Testis (tissue), 3 donors: Measurements from ENCODE around the gene POU6F2. TPM values are rescaled to one million over a fixed set of nuclear protein-coding genes. Genes with fewer than 3 reads are reported as not detected.
"Not testable (repeated sequence)": the region's sequence is repeated elsewhere in the genome, so short reads cannot be mapped to it uniquely, and the experiment has no call there.

ENCODE experiments used
- DNase-seq: peaks from one replicate; pipeline ENCODE4 v3.0.0-alpha.2; 2019
- H3K27ac ChIP-seq, 2 donors: fragments of 200-600 bp; sonication (generic); one replicate each; pipeline ENCODE4 v1.5.1; 2019
- H3K27me3 ChIP-seq: fragments of 200-600 bp; sonication (generic); one replicate; pipeline ENCODE4 v1.5.1; 2019
- H3K36me3 ChIP-seq: fragments of 200-600 bp; sonication (generic); one replicate; pipeline ENCODE4 v1.5.1; 2017; ENCODE audit warnings: low read depth; ENCODE audit errors: missing control alignments
- H3K4me1 ChIP-seq: fragments of 200-600 bp; sonication (generic); one replicate; pipeline ENCODE4 v1.5.1; 2019
- H3K4me3 ChIP-seq, 2 donors: fragments of 200-600 bp; sonication (generic); one replicate each; pipeline ENCODE4 v1.5.1; 2017 to 2019
- H3K9me3 ChIP-seq: fragments of 200-600 bp; sonication (generic); one replicate; pipeline ENCODE4 v1.5.1; 2017
- POLR2A ChIP-seq: fragments of 450-650 bp; IDR thresholded peaks from one replicate; pipeline ENCODE4 v1.6.1; 2017; ENCODE audit warnings: antibody characterized with exemption, mild to moderate bottlenecking, moderate library complexity
- WGBS, 2 donors: methylation state at CpG; one replicate each; pipeline ENCODE4 v1.1.5; 2018; 5-methylcytosine and 5-hydroxymethylcytosine counted together
- intact Hi-C: fragments of 100-400 bp; cut with DNase I; formaldehyde crosslinking; loops from one replicate; pipeline ENCODE4 v1.15.1; 2023; ENCODE audit warnings: low total_unique reads
- polyA plus RNA-seq: library from polyadenylated mRNA; stranded (reverse); fragments of 350-450 nt; fragmentation: Illumina TruSeq; extraction: RNeasy Lipid Tissue Mini Kit (QIAGEN cat#74804); gene quantifications from one replicate; pipeline ENCODE4 v1.2.3, GENCODE V29; 2014; ENCODE audit warnings: low read depth, low replicate concordance; ENCODE audit not compliant: insufficient read depth
- total RNA-seq, 2 donors: library from RNA; depleted of rRNA; stranded (reverse); fragments of >200 nt; gene quantifications; one replicate each; pipeline ENCODE4 v1.2.3, GENCODE V29; 2016
- TF ChIP-seq, protein P1 (sequence below), 3 experiments: fragments of 450-650 bp in 2 of 3; fragments of 200-600 bp in 1 of 3; sonication (generic) in 1 of 3; IDR thresholded peaks; one replicate each; pipeline ENCODE4 v1.5.1; 2016 to 2019; ENCODE audit warnings: antibody characterized with exemption in 3 of 3, mild to moderate bottlenecking in 2 of 3, moderate library complexity in 1 of 3

POU6F2 gene
- total and polyA plus RNA-seq, 3 donors from 2014 or later = 1.3 to 3.4 (median 1.7) TPM

DNA sequence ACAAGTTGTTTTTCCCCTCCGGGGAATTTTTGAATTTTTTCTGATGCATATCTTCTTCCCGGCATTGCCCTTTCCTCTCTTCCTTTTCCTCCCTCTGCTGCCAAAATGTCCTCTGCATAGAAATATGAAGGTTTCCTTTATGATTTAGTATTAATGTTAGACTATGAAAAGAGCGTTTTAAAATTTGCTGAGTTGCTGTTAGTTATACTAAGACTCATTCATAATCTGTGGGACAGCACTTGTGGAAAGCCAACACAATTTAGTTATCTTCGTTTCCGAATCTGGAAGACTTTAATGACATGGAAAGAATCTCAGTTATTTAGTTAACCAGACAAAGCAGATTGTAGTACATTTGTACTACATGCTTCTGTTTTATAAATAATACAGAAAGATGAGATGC, 25.0 kb downstream of the POU6F2 start:
- 76 to 80% methylated on average over 5 of the region's 5 CpGs for WGBS, 2 donors
- Histone ChIP-seq H3K27me3 (no peaks in the 10 kb centered on the region), H3K9me3 (no peaks in the 10 kb centered on the region)

DNA sequence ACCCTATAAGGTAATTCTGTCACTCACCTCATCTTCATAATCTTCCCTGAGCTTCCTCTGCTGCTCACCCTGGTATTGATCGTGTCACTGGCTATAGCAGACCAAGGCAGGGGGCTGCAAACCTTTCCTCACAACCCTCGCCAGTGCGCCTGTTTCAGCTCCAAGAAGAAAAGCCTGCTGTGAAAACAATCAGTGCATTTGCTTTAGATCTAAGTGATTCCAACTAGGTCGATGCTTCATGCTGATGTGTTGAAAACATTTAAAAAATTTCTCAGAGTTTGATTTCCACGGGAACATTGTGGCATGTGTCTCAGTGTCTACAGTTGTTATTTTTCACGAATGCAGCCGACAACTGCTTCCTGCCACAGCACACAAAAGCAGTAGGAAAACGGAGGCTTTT, 27.3 kb downstream of the POU6F2 start:
- Histone ChIP-seq H3K9me3 (no peaks in the 10 kb centered on the region), H3K27me3 (no peaks in the 10 kb centered on the region), H3K4me3 (no peak overlapping the region), H3K27ac (no peak overlapping the region), H3K4me1 (no peaks in the 10 kb centered on the region), H3K36me3 (no peaks in the 10 kb centered on the region)
- WGBS, 2 donors = 68 to 71% methylated on average over 8 of the region's 8 CpGs
- DNase-seq = no peak
- intact Hi-C loops = no loop called here
- no peak for TF ChIP-seq POLR2A
- TF ChIP-seq, protein P1, sequence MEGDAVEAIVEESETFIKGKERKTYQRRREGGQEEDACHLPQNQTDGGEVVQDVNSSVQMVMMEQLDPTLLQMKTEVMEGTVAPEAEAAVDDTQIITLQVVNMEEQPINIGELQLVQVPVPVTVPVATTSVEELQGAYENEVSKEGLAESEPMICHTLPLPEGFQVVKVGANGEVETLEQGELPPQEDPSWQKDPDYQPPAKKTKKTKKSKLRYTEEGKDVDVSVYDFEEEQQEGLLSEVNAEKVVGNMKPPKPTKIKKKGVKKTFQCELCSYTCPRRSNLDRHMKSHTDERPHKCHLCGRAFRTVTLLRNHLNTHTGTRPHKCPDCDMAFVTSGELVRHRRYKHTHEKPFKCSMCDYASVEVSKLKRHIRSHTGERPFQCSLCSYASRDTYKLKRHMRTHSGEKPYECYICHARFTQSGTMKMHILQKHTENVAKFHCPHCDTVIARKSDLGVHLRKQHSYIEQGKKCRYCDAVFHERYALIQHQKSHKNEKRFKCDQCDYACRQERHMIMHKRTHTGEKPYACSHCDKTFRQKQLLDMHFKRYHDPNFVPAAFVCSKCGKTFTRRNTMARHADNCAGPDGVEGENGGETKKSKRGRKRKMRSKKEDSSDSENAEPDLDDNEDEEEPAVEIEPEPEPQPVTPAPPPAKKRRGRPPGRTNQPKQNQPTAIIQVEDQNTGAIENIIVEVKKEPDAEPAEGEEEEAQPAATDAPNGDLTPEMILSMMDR (IDR thresholded peaks at IDR 0.05) = no peak

More for the DNA sequence above, 25.0 kb downstream of the POU6F2 start:
- Histone ChIP-seq H3K27ac (no peak overlapping the region), H3K4me3 (no peak overlapping the region), H3K4me1 (no peaks in the 10 kb centered on the region), H3K36me3 (no peaks in the 10 kb centered on the region)
- no peak for DNase-seq
- no peak for TF ChIP-seq POLR2A
- TF ChIP-seq, protein P1 (IDR thresholded peaks at IDR 0.05) = no peak
- intact Hi-C loops = no loop called here

DNA sequence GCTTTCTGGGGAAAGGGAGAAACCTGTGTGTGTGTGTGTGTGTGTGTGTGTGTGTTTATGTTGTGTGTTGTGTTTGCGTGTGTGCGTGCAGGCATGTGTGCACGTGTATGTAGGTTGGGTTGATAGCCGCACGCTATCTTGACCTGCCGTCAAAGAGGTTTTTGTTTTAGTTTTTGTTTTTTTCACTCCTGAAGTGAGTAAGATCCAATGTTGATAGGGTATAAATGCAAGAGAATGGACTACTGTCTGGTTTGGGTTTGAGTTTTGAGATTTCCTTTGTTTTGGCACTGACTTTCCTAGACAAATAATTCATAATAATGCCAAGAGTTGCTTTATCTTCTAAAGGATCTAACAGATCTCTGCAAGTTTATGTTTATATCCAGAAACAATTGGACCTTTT, 27.8 kb downstream of the POU6F2 start:
- intact Hi-C loops = no loop called here
- 73 to 88% methylated on average over 6 of the region's 6 CpGs for WGBS, 2 donors
- no peaks in the 10 kb centered on the region for H3K27me3 ChIP-seq

DNA sequence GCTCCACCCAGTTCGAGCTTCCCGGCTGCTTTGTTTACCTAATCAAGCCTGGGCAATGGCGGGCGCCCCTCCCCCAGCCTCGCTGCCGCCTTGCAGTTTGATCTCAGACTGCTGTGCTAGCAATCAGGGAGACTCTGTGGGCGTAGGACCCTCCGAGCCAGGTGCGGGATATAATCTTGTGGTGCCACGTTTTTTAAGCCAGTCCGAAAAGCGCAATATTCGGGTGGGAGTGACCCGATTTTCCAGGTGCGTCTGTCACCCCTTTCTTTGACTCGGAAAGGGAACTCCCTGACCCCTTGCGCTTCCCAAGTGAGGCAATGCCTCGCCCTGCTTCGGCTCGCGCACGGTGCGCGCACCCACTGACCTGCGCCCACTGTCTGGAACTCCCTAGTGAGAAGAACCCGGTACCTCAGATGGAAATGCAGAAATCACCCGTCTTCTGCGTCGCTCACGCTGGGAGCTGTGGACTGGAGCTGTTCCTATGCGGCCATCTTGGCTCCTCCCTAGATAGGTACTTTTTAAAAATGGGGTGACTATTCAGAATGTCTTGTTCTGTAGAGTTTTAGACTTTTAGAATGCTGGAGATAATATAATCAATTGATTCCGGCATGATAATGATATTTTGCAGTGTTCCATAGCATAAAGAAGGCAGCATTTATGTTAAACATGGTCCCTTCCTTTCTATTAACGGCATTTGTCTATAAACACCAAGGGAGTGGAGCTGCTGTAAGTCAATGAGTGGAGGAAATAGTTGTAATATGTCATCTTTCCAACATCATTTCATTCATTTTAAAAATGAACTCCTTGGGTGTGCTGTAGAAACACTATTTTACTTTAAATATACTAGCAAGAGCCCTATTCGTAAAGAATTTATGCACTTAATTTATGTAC, 35.6 kb downstream of the POU6F2 start:
- H3K4me3 ChIP-seq, intact Hi-C loops, H3K9me3 ChIP-seq, H3K4me1 ChIP-seq, H3K27ac ChIP-seq, DNase-seq, H3K27me3 ChIP-seq, H3K36me3 ChIP-seq: not testable (repeated sequence)
- 72 to 74% methylated on average over 33 to 34 of the region's 34 CpGs for WGBS, 2 donors

More for the DNA sequence above, 27.8 kb downstream of the POU6F2 start:
- DNase-seq = no peak
- no peaks in the 10 kb centered on the region for H3K9me3 ChIP-seq
- no peaks in the 10 kb centered on the region for H3K4me1 ChIP-seq
- TF ChIP-seq, protein P1 (IDR thresholded peaks at IDR 0.05) = no peak
- TF ChIP-seq POLR2A = no peak
- H3K27ac ChIP-seq = no peak overlapping the region
- no peaks in the 10 kb centered on the region for H3K36me3 ChIP-seq
- H3K4me3 ChIP-seq = no peak overlapping the region

DNA sequence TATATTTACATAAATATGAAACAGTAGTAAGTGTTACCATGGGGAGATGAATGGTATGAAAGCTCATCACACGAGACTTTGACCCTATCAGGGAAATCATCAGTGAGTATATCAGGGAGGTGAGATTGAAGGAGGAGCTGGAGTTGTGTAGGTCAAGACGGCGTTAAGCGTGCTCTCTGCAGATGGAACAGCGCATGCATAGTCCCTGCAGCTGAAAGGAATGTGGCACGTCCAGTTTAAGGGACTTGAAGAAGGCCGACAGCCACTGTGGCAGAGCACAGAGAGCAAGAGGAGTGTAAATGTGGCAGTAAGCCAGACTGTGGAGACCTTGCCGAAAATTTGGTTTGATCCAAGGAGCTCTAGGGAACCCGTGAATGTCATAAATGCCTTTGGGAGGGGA, 38.9 kb downstream of the POU6F2 start:
- no peaks in the 10 kb centered on the region for H3K36me3 ChIP-seq
- 77 to 82% methylated on average over 9 of the region's 9 CpGs for WGBS, 2 donors
- DNase-seq = no peak
- no peak overlapping the region for H3K4me3 ChIP-seq
- TF ChIP-seq, protein P1 (IDR thresholded peaks at IDR 0.05) = no peak
- no peak for TF ChIP-seq POLR2A
- H3K9me3 ChIP-seq = no peaks in the 10 kb centered on the region
- no peaks in the 10 kb centered on the region for H3K4me1 ChIP-seq
- H3K27me3 ChIP-seq = no peaks in the 10 kb centered on the region
- intact Hi-C loops = no loop called here
- H3K27ac ChIP-seq = no peak overlapping the region
